Measurements from ENCODE around the gene ARL6IP6. TPM values are rescaled to one million over a fixed set of nuclear protein-coding genes. Genes with fewer than 3 reads are reported as not detected.

The ARL6IP6 gene
- total and polyA plus RNA-seq, 2 of the 13 experiments (the other 11 are each of a cell fraction or from before 2014, with no cell fraction given) = 45.0 to 65.9 TPM

DNA sequence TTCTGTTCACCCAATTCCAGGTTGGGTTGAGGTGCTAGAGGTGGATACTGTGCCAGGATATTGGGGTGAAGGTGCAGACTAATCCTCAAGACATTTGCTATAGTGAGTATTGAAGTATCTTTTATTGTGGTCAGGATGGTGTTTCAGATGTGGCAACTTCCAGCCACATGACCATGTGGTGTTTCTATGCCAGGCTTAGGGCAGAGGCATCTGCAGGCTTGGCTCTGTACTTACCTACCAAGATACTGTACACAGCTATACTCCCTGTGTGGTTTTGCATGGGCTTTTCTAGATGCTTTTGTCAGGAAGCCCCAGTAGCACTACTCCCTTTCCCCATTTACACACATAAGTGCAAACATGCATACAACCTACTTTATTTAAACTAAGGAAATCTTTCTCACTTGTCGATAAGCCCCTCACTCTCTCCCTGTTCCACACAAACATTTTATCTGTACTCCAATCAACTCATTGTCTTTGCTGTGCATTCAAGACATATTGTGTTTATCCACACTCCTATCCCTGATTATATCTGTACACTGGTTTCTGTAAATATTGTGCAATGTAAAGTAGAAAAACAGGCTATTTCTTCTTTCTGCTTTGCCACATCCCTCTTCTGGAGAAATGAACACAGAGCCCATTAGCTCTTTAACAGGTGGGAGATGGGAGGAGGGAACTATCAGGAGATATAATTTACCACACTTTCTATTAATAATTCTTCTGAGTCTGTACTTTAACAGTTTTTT lies 12.3 kb downstream of the ARL6IP6 start:
- H3K4me1 ChIP-seq (ENCODE audit: insufficient read depth, low read length) = peaks cover 11% of the 10 kb centered on the region
- peaks cover 13% of the 10 kb centered on the region for H3K79me2 ChIP-seq (ENCODE audit: insufficient read depth, low read length)
- WGBS (ENCODE audit: low lambda C conversion rate) = 83% methylated on average over 1 of the region's 1 CpG
- DNase-seq (ENCODE audit: low spot score) = no peak
- H3K36me3 ChIP-seq (replicated peaks in 1 of 2; ENCODE audit: control insufficient read depth in 1 of 2, insufficient read depth in 2 of 2, low read length in 2 of 2) = peaks cover 1 to 7% of the 10 kb centered on the region in 2 experiments
- no peaks in the 10 kb centered on the region for H3K9me3 ChIP-seq (ENCODE audit: low read length)
- ATAC-seq = peak; percentile 71
- H3K27me3 ChIP-seq (ENCODE audit: control insufficient read depth in 1 of 2, insufficient read depth in 2 of 2, low read length in 2 of 2) = no peaks in the 10 kb centered on the region
- H2AFZ ChIP-seq (ENCODE audit: low read length) = no peak overlapping the region
- no peak overlapping the region for H3K9ac ChIP-seq (ENCODE audit: insufficient read depth, low read depth, low read length)
- in situ Hi-C loops (cut with HindIII; ENCODE audit: extremely low pct_ligation_motif_present, low pct_unique_long_range_greater_than_20kb) (loop anchor here (25.0 kb wide), 1 partner anchor 757 kb away; the partner anchor contains the start of gene RPRM), intact Hi-C loops (cut with micrococcal nuclease; ENCODE audit: unreplicated experiment) (no loop called here)
- no peak overlapping the region for H3K4me2 ChIP-seq (ENCODE audit: low read depth, low read length)
- POLR2A ChIA-PET = interaction anchor here (2.0 kb wide), 1 partner anchor 13 kb away, joined by 9 read pairs; the partner anchor contains the start of genes ARL6IP6 and PRPF40A
- no peak overlapping the region for H3K27ac ChIP-seq (ENCODE audit: extremely low read length, insufficient read depth, low read length)
- CTCF ChIA-PET (ENCODE audit: low intra/inter-chr PET ratio, low total read pairs) = no interaction called here
- no peaks in the 10 kb centered on the region for H4K20me1 ChIP-seq (ENCODE audit: insufficient read depth, low read length)
- FAIRE-seq = no peak
- no TSS peak for BruUV-seq (replicated peaks)
- no peak overlapping the region for H3K4me3 ChIP-seq (replicated peaks in 1 of 3; ENCODE audit: insufficient read depth in 1 of 3, low read depth in 2 of 3, low read length in 3 of 3)
- TF ChIP-seq, protein P1, sequence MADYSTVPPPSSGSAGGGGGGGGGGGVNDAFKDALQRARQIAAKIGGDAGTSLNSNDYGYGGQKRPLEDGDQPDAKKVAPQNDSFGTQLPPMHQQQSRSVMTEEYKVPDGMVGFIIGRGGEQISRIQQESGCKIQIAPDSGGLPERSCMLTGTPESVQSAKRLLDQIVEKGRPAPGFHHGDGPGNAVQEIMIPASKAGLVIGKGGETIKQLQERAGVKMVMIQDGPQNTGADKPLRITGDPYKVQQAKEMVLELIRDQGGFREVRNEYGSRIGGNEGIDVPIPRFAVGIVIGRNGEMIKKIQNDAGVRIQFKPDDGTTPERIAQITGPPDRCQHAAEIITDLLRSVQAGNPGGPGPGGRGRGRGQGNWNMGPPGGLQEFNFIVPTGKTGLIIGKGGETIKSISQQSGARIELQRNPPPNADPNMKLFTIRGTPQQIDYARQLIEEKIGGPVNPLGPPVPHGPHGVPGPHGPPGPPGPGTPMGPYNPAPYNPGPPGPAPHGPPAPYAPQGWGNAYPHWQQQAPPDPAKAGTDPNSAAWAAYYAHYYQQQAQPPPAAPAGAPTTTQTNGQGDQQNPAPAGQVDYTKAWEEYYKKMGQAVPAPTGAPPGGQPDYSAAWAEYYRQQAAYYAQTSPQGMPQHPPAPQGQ (CRISPR knock-in tag; IDR thresholded peaks at IDR 0.05; ENCODE audit: borderline replicate concordance) = no peak
- TF ChIP-seq ZNF207 (IDR thresholded peaks at IDR 0.05; ENCODE audit: borderline replicate concordance) = no peak
- no peak for TF ChIP-seq ZNF343 (CRISPR knock-in tag; IDR thresholded peaks at IDR 0.05)
- TF ChIP-seq, protein P2, sequence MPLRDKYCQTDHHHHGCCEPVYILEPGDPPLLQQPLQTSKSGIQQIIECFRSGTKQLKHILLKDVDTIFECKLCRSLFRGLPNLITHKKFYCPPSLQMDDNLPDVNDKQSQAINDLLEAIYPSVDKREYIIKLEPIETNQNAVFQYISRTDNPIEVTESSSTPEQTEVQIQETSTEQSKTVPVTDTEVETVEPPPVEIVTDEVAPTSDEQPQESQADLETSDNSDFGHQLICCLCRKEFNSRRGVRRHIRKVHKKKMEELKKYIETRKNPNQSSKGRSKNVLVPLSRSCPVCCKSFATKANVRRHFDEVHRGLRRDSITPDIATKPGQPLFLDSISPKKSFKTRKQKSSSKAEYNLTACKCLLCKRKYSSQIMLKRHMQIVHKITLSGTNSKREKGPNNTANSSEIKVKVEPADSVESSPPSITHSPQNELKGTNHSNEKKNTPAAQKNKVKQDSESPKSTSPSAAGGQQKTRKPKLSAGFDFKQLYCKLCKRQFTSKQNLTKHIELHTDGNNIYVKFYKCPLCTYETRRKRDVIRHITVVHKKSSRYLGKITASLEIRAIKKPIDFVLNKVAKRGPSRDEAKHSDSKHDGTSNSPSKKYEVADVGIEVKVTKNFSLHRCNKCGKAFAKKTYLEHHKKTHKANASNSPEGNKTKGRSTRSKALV (CRISPR knock-in tag; IDR thresholded peaks at IDR 0.05) = no peak
- TF ChIP-seq, protein P3, sequence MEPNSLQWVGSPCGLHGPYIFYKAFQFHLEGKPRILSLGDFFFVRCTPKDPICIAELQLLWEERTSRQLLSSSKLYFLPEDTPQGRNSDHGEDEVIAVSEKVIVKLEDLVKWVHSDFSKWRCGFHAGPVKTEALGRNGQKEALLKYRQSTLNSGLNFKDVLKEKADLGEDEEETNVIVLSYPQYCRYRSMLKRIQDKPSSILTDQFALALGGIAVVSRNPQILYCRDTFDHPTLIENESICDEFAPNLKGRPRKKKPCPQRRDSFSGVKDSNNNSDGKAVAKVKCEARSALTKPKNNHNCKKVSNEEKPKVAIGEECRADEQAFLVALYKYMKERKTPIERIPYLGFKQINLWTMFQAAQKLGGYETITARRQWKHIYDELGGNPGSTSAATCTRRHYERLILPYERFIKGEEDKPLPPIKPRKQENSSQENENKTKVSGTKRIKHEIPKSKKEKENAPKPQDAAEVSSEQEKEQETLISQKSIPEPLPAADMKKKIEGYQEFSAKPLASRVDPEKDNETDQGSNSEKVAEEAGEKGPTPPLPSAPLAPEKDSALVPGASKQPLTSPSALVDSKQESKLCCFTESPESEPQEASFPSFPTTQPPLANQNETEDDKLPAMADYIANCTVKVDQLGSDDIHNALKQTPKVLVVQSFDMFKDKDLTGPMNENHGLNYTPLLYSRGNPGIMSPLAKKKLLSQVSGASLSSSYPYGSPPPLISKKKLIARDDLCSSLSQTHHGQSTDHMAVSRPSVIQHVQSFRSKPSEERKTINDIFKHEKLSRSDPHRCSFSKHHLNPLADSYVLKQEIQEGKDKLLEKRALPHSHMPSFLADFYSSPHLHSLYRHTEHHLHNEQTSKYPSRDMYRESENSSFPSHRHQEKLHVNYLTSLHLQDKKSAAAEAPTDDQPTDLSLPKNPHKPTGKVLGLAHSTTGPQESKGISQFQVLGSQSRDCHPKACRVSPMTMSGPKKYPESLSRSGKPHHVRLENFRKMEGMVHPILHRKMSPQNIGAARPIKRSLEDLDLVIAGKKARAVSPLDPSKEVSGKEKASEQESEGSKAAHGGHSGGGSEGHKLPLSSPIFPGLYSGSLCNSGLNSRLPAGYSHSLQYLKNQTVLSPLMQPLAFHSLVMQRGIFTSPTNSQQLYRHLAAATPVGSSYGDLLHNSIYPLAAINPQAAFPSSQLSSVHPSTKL (CRISPR knock-in tag; IDR thresholded peaks at IDR 0.05) = peak; percentile 40; the same call in 1 of the 2 replicates
- TF ChIP-seq SOX6 (IDR thresholded peaks at IDR 0.05) = no peak
- peak; percentile 26; the same call in 1 of the 2 replicates for TF ChIP-seq SOX6 (CRISPR knock-in tag; IDR thresholded peaks at IDR 0.05)
- TF ChIP-seq PCBP1 (IDR thresholded peaks at IDR 0.05; ENCODE audit: borderline replicate concordance, low read depth, low read length) = no peak
- TF ChIP-seq SP140L (CRISPR knock-in tag; IDR thresholded peaks at IDR 0.05; ENCODE audit: borderline replicate concordance) = no peak
- 0 out of 2 replicates have a peak, but pooled peaks have one; percentile 16 for TF ChIP-seq NCOA2 (CRISPR knock-in tag; IDR thresholded peaks at IDR 0.05)
- no peak for TF ChIP-seq FOXP1 (IDR thresholded peaks at IDR 0.05)
- TF ChIP-seq FOXP1 (CRISPR knock-in tag; IDR thresholded peaks at IDR 0.05) = peak; percentile 66; the same call in 1 of the 2 replicates
- no peak for TF ChIP-seq TOPORS (CRISPR knock-in tag; IDR thresholded peaks at IDR 0.05)
- TF ChIP-seq, protein P4, sequence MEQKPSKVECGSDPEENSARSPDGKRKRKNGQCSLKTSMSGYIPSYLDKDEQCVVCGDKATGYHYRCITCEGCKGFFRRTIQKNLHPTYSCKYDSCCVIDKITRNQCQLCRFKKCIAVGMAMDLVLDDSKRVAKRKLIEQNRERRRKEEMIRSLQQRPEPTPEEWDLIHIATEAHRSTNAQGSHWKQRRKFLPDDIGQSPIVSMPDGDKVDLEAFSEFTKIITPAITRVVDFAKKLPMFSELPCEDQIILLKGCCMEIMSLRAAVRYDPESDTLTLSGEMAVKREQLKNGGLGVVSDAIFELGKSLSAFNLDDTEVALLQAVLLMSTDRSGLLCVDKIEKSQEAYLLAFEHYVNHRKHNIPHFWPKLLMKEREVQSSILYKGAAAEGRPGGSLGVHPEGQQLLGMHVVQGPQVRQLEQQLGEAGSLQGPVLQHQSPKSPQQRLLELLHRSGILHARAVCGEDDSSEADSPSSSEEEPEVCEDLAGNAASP (CRISPR knock-in tag; IDR thresholded peaks at IDR 0.05; ENCODE audit: borderline replicate concordance) = no peak
- TF ChIP-seq RBM22 (optimal IDR thresholded peaks at IDR 0.05; ENCODE audit: low read length) = no peak
